Measurements from ENCODE around the gene ANKDD1B. TPM values are rescaled to one million over a fixed set of nuclear protein-coding genes. Genes with fewer than 3 reads are reported as not detected.

The ANKDD1B gene
- total RNA-seq, 2 experiments from 2014 or later: not detected

Other genes with a start within 250 kb of the ANKDD1B start
- 10 to 100 TPM; 23.3 to 24.2 TPM for gene CERT1, start 99.8 kb upstream of the ANKDD1B start, total RNA-seq
- 10 to 100 TPM; 25.2 to 28.6 TPM for gene POLK, start 99.6 kb upstream of the ANKDD1B start, total RNA-seq
- 10 to 100 TPM; 16.5 to 16.6 TPM for gene POC5, start 106.0 kb downstream of the ANKDD1B start, total RNA-seq